Renal cortical epithelial cell (primary cell): ENCODE data around the gene TUFM. TPM values are rescaled to one million over a fixed set of nuclear protein-coding genes. Genes with fewer than 3 reads are reported as not detected.
"Not testable (repeated sequence)": the region's sequence is repeated elsewhere in the genome, so short reads cannot be mapped to it uniquely, and the experiment has no call there.

Experiments used
- DNase-seq: peaks from one replicate; pipeline ENCODE4 v3.0.0-alpha.2; 2011; ENCODE audit warnings: low read depth
- total RNA-seq: library from RNA; depleted of rRNA; stranded (reverse); fragments of >200 nt; gene quantifications from 2 replicates; pipeline ENCODE4 v1.2.3, GENCODE V29; 2014

Gene TUFM
- total RNA-seq, 1 donor from 2014 or later, result 129 TPM

- DNase-seq, result no peak
Observed at GRCh38 chr16:28875134-28876018, 29.2 kb upstream of the TUFM start.

DNA sequence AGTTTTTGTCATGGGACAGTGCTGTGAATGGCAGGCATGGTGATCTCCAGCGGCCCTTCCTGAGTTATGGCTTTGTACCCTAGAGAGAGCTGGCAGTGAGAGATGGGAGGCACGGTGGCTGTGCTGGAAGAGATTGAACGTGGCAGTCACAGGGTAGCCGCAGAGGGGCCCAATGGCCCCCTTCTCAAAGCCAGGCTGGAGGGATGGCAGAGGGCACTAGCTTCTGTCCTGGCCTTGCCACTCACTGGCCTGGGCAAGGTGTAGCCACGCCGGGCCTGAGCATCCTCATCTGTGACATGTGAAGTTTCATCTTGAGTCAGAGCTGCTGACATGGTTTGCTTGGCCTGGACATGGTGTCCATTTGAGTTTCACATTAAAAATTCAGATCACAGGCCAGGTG lies 28.3 kb upstream of the TUFM start:
- no peak for DNase-seq

- no peak for DNase-seq
Observed at GRCh38 chr16:28873543-28874201, 27.5 kb upstream of the TUFM start.

GRCh38 chr16:28872952-28873351 lies 26.8 kb upstream of the TUFM start:
- DNase-seq, result no peak

DNA sequence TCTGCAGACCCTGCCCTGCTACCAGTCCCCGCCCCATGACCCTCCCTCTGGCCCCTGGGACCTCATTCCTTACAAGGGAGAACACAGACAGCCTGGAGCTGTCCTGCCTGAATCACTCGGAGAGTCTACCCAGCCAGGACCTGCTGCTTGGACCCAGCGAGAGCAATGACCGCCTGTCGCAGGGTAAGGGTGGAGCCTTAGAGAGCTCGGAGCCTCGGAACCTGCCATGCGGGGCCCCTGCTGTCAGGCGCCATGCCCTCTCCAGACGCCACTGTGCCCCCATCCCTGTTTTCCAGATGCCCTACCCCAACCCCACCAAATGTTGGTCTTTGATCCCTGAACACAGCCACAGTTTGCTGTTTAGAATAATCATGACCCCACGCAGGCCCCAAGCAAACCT lies 23.1 kb upstream of the TUFM start:
- no peak for DNase-seq

GRCh38 chr16:28867646-28868045 lies 21.5 kb upstream of the TUFM start:
- not testable (repeated sequence) for DNase-seq

DNA sequence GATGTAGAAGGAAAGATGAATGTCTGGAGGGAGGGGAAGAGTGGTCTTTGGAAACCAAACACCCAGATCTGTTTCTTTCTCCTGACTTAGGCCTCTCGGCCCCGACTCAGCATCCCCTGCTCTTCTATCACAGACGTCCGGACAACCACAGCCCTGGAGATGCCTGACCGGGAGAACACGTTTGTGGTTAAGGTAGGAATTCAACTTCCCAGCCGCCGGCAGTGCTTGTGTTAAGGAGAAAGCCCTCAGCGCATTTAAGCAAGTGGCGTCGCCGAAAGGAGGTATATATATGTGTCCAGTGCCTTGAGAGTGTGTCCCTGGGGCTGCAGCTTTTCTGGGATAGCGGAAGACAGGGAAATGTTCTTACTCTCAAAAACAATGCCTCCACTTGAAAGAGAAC lies 21.1 kb upstream of the TUFM start:
- no peak for DNase-seq

- DNase-seq, result no peak
Observed at GRCh38 chr16:28866454-28866804, 20.3 kb upstream of the TUFM start.

GRCh38 chr16:28865722-28866453 lies 19.7 kb upstream of the TUFM start:
- no peak for DNase-seq

- DNase-seq, result no peak
Observed at GRCh38 chr16:28865001-28865688, 19.0 kb upstream of the TUFM start.

GRCh38 chr16:28863929-28864793 lies 18.0 kb upstream of the TUFM start:
- DNase-seq, result peak; percentile 21

- no peak for DNase-seq
Observed at GRCh38 chr16:28859326-28859725, 13.2 kb upstream of the TUFM start.

GRCh38 chr16:28858421-28858820 lies 12.3 kb upstream of the TUFM start:
- DNase-seq, result peak; percentile 39

DNA sequence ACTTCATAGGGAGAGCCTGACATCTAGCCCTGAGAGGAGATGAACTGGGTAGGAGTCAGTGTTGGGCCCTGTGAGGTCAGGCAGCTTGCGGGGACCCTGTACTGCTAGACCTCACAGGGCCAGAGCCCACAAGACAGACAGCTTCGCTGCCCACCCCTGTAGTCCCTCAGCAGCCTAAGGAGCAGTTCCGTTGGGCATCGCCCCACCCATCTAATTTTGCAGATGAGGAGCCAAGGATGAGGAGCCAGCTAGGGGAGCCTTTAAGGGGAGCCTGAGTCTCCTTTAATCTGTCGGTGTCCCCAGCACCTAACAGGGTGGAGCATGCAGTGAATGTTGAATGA lies 755 bp upstream of the TUFM start:
- DNase-seq, result no peak

DNA sequence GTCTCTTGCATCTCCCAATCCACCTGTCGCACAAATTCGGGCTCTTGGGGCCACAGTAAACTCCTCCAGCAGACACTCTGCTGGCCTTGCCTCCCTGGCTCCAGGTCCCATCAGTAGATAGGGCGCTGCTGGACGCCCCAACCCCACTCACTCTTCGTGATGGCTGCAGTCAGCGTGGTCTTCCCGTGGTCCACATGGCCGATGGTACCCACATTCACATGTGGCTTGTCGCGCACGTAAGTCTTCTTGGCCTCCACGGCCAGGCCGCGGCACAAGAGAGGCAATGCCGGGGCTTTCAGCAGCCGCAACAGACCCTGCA lies 428 bp downstream of the TUFM start:
- DNase-seq, result no peak

DNA sequence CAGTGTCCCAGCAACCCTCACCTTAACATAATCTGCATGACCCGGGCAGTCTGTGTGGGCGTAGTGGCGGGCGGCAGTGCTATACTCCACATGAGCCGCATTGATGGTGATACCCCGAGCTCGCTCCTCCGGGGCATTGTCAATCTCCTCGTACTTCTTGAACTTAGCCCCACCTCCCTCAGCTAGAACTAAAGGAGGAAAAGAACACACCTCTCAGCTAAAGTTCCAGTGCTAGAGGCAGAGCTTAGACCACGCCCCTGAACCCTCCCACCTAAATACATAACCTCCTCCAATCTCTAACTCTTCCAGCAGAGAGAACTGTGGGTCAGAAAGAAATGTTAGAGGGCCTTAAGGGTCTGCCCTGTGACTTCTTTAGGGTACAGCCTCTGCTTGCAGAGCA lies 855 bp downstream of the TUFM start:
- DNase-seq, result peak; percentile 56

GRCh38 chr16:28844226-28844885 lies 1.8 kb downstream of the TUFM start:
- DNase-seq, result no peak

DNA sequence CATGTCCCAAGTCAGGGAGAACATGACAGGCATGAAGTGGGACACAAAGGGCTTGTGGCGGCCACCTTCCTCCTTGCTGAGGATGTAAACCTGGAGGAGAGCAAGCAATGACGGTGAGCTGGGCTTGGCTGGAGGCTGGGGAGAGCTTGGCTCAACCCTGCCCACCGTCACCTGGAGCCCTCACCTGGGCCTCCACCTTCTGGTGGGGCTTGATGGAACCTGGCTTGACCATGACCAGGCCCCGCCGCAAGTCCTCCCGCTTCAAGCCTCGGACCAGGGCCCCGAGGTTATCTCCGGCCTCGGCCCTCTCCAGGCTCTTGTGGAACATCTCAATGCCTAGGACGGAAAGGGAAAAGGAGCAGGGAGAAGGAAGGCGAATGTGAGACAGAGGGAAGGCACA lies 2.4 kb downstream of the TUFM start:
- DNase-seq, result no peak

DNA sequence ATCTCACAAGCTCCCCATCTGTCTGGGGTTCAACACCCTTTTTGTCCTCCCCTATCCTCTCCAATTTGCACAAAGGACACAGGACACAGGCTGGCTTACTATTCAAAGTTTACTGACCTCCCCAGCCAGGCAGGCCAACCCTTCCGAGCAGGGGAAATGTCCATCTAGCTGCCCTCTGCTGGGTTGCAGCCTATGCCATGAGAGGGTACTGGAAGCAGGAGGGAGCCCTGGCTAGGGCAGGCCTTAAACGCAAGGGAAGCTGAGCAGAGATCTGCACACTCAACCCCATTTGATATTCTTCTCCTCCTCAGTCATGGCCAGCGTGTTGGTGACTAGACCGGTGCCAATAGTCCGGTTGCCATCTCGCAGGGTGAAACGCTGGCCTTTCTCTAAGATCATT lies 3.5 kb downstream of the TUFM start:
- DNase-seq, result no peak

- no peak for DNase-seq
Observed at GRCh38 chr16:28839899-28840298, 6.2 kb downstream of the TUFM start.
